OCI-LY3 (cell line): Measurements from ENCODE around the gene PROSER1.

Source experiments
- H2AFZ ChIP-seq: fragments of 200-600, 300-600 bp; shearing (Covaris generic); 2 replicates; pipeline ENCODE4 v1.6.0; 2014; ENCODE audit warnings: antibody characterized with exemption, low read depth, low read length
- H3K27ac ChIP-seq: fragments of 200-600, 300-600 bp; sonication (generic); 2 replicates; pipeline ENCODE4 v1.5.1; 2014; ENCODE audit warnings: mild to moderate bottlenecking, low read length, moderate library complexity, mixed read lengths
- H3K27me3 ChIP-seq: fragments of 200-600, 300-600 bp; sonication (generic); 2 replicates; pipeline ENCODE4 v1.6.1; 2014; ENCODE audit warnings: low read depth, low read length, mixed read lengths
- H3K36me3 ChIP-seq: fragments of 200-600, 300-600 bp; sonication (generic); replicated peaks from 2 replicates; pipeline ENCODE3; 2014; ENCODE audit warnings: low read depth, low read length, mixed read lengths
- H3K4me1 ChIP-seq: fragments of 300-600, 200-600 bp; sonication (generic); 2 replicates; pipeline ENCODE4 v1.6.1; 2014; ENCODE audit warnings: low read length, mixed read lengths
- H3K4me2 ChIP-seq: fragments of 200-600, 300-600 bp; sonication (generic); 2 replicates; pipeline ENCODE4 v1.6.1; 2014; ENCODE audit warnings: low read length, mixed read lengths
- H3K4me3 ChIP-seq: fragments of 300-600, 200-600 bp; sonication (generic); 2 replicates; pipeline ENCODE4 v1.5.1; 2014; ENCODE audit warnings: antibody characterized with exemption, mild to moderate bottlenecking, low read length, moderate library complexity
- H3K79me2 ChIP-seq: fragments of 300-600, 200-600 bp; shearing (Covaris generic); 2 replicates; pipeline ENCODE4 v1.6.1; 2014; ENCODE audit warnings: mild to moderate bottlenecking, low read length, mixed read lengths
- H3K9ac ChIP-seq: fragments of 300-600, 200-600 bp; shearing (Covaris generic); 2 replicates; pipeline ENCODE4 v1.6.0; 2014; ENCODE audit warnings: mild to moderate bottlenecking, low read length, moderate library complexity
- H3K9me3 ChIP-seq: fragments of 200-600, 300-600 bp; shearing (Covaris generic); 2 replicates; pipeline ENCODE4 v1.6.1; 2014; ENCODE audit warnings: low read length, mixed read lengths; ENCODE audit not compliant: insufficient read depth
- H4K20me1 ChIP-seq: fragments of 200-600, 300-600 bp; sonication (generic); 2 replicates; pipeline ENCODE4 v1.6.1; 2016; ENCODE audit warnings: low read length, mixed read lengths; ENCODE audit not compliant: insufficient read depth
- EZH2phosphoT487 ChIP-seq: fragments of 200-600 bp; shearing (Covaris generic); IDR thresholded peaks from 2 replicates; pipeline ENCODE4 v1.6.1; 2018; ENCODE audit warnings: antibody characterized with exemption, mixed run types, low read depth
- TF ChIP-seq, protein P1 (sequence below): fragments of 200-600, 300-600 bp; sonication (generic); IDR thresholded peaks from 2 replicates; pipeline ENCODE4 v1.5.1; 2014; ENCODE audit warnings: antibody characterized with exemption, low read length, low read depth

Gene PROSER1

DNA sequence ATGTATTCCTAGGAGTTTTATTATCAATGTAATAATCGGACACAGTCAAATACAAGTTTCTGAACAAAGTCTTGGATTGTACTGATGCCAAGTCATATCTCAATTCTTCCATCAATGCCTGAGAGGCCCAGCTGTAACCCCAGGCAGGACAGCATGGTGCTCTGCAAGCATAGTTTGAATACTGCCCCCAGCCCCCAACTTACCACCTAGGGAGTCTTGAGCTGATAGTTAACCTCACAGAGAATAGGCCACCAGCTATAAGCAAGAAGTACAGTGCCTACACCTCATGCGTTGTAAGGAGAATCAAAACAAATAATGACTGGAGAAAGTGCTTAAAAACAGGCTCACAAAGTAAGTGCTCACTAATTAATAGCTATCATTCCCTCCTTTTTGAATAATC is 2.7 kb downstream of the PROSER1 start:
- Histone ChIP-seq H3K27me3 (no peaks in the 10 kb centered on the region), H4K20me1 (peaks cover 25% of the 10 kb centered on the region), H3K4me1 (peaks cover 21% of the 10 kb centered on the region), H3K4me2 (peak overlapping the region; percentile 84), H3K79me2 (peaks cover 92% of the 10 kb centered on the region), H2AFZ (no peak overlapping the region), H3K9me3 (no peaks in the 10 kb centered on the region), H3K9ac (peak overlapping the region; percentile 96), H3K4me3 (peak overlapping the region; percentile 95), H3K27ac (no peak overlapping the region), H3K36me3 (peaks cover 10% of the 10 kb centered on the region)
- TF ChIP-seq, protein P1, sequence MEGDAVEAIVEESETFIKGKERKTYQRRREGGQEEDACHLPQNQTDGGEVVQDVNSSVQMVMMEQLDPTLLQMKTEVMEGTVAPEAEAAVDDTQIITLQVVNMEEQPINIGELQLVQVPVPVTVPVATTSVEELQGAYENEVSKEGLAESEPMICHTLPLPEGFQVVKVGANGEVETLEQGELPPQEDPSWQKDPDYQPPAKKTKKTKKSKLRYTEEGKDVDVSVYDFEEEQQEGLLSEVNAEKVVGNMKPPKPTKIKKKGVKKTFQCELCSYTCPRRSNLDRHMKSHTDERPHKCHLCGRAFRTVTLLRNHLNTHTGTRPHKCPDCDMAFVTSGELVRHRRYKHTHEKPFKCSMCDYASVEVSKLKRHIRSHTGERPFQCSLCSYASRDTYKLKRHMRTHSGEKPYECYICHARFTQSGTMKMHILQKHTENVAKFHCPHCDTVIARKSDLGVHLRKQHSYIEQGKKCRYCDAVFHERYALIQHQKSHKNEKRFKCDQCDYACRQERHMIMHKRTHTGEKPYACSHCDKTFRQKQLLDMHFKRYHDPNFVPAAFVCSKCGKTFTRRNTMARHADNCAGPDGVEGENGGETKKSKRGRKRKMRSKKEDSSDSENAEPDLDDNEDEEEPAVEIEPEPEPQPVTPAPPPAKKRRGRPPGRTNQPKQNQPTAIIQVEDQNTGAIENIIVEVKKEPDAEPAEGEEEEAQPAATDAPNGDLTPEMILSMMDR, result no peak
- no peak for TF ChIP-seq EZH2phosphoT487

DNA sequence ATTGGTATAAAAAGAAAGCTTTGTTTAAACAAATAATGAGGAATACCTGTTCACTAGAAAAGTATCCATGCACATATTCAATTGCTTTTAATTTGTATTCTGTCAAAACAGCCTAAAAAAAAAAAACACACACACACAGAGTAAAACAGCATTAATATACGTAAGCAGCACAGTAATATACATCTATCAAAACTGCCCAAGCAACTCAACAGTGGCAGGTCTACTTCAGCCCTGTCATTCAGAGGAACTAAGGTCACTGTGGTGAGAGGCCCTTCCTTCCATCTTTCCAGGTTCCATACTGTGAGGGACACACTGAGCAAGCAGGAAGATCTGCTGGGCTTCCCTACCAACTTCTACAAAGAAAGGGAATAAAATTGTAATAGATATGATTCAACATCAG is 3.8 kb downstream of the PROSER1 start:
- Histone ChIP-seq H3K79me2 (peaks cover 92% of the 10 kb centered on the region), H3K4me2 (peak overlapping the region; percentile 84; the same call in 1 of the 2 replicates), H3K27ac (no peak overlapping the region), H3K36me3 (peaks cover 17% of the 10 kb centered on the region), H3K27me3 (no peaks in the 10 kb centered on the region), H2AFZ (no peak overlapping the region), H3K4me1 (peaks cover 16% of the 10 kb centered on the region), H3K9me3 (no peaks in the 10 kb centered on the region), H3K4me3 (no peak overlapping the region), H4K20me1 (peaks cover 25% of the 10 kb centered on the region), H3K9ac (no peak overlapping the region)
- TF ChIP-seq, protein P1, result no peak
- no peak for TF ChIP-seq EZH2phosphoT487

DNA sequence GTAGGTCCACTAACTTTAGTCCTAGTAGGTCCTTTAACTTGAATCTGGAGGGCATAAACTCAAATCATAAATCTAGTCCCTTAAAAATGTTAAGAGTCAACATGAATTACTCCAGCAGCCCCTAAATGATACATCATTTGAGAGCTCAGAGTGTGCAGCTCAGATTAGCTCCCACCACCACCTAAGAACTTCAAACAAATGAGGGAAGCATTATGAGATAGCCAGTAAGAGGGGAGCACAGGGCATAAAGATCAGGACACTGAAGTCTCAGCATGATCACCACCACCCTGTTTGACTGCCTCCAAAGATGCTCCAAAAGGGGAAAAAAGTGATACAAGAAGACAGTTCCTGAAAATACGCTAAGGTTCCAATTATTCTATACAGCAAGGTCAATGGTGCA is 5.7 kb downstream of the PROSER1 start:
- Histone ChIP-seq H3K79me2 (peaks cover 73% of the 10 kb centered on the region), H3K4me3 (no peak overlapping the region), H3K9ac (no peak overlapping the region), H2AFZ (no peak overlapping the region), H3K36me3 (peaks cover 32% of the 10 kb centered on the region), H3K9me3 (no peaks in the 10 kb centered on the region), H3K4me1 (peaks cover 15% of the 10 kb centered on the region), H3K27ac (no peak overlapping the region), H3K4me2 (no peak overlapping the region), H3K27me3 (no peaks in the 10 kb centered on the region), H4K20me1 (peaks cover 25% of the 10 kb centered on the region)
- TF ChIP-seq, protein P1, result no peak
- no peak for TF ChIP-seq EZH2phosphoT487

DNA sequence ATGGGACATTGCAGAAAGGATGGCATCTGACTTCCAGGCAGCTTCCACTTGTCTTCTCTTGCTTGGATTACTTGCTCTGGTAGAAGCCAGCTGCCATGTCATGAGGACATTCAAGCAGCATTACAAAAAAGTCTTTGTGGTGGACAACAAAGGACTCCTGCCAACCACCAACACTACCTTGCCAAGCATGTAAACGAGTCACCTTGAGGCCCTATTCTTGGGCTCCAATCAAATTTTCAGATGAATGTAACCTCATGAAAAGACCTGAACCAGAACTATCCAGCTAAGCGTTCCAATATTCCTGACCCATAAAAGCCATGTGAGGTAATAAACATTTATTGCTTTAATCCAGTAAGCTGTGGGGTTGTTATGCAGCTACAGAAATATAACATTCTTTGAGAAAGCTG is 12.5 kb downstream of the PROSER1 start:
- Histone ChIP-seq H3K27ac (no peak overlapping the region), H3K79me2 (peaks cover 7% of the 10 kb centered on the region), H3K4me2 (no peak overlapping the region), H3K4me1 (peaks cover 14% of the 10 kb centered on the region), H3K9ac (no peak overlapping the region), H3K27me3 (no peaks in the 10 kb centered on the region), H4K20me1 (no peaks in the 10 kb centered on the region), H3K4me3 (no peak overlapping the region), H3K9me3 (no peaks in the 10 kb centered on the region), H2AFZ (no peak overlapping the region), H3K36me3 (peaks cover 80% of the 10 kb centered on the region)
- TF ChIP-seq EZH2phosphoT487, result no peak
- TF ChIP-seq, protein P1, result no peak
